ENCODE results near the gene SURF4.
"Not testable (repeated sequence)": the region's sequence is repeated elsewhere in the genome, so short reads cannot be mapped to it uniquely, and the experiment has no call there.

Gene SURF4

DNA sequence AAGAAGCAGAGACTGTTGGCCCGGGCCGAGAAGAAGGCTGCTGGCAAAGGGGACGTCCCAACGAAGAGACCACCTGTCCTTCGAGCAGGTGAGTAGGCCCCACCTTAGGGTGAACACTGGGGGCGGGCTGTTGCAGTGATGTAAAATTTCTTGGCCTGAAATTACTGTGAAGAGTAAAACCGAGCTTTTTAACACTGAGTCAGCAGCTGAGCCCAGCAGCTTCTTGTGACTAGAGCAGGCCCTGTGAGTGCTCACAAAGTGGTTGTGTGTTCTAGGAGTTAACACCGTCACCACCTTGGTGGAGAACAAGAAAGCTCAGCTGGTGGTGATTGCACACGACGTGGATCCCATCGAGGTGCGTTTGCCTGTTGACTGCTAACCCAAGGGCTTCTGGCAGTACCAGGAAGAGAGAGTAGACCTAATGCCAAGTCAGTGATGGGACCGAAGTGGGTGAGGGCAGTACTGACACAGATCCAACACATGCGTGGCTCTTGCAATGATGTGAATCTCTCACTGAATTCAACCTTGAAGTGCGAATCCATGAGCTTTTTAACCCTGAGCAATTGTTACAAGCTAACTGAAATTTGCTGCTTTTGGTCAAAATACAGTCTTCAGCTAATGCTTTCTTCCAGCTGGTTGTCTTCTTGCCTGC is 25.8 kb downstream of the SURF4 start:
- no peak for DNase-seq

DNA sequence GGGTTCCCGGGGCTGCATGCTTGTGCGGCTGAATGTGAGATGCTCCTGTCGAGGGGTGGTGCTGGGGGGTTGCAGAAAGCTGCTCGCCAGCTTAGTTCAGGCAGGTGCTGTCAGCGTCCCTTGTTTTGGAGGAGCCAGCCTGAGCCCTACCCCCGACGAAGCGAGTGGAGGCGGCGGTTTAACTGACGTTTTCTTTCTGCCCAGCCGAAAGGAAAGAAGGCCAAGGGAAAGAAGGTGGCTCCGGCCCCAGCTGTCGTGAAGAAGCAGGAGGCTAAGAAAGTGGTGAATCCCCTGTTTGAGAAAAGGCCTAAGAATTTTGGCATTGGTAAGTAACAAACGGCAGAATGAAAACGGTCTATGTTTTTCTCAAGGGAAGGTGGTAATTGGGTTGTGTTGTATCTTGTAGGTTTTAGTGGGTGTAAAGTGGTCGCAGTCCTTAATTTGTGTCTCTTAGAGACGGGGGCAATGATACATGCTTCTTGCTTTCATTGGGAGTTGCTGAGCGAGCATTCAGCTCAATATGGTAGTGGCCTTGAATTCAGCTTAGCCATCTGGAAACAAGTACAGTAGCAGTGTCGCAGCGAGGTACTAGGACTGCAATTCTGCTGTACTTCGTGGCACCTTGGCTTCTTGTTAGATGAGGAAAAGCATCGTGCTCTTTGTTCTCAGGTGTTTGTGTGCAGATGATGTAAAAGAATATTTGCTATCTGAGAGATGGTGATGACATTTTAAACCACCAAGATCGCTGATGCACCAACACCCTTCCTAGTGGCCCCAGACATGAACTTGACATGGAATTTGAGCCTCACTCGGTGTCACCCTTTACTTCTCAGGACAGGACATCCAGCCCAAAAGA is 26.9 kb downstream of the SURF4 start:
- no peak for DNase-seq

DNA sequence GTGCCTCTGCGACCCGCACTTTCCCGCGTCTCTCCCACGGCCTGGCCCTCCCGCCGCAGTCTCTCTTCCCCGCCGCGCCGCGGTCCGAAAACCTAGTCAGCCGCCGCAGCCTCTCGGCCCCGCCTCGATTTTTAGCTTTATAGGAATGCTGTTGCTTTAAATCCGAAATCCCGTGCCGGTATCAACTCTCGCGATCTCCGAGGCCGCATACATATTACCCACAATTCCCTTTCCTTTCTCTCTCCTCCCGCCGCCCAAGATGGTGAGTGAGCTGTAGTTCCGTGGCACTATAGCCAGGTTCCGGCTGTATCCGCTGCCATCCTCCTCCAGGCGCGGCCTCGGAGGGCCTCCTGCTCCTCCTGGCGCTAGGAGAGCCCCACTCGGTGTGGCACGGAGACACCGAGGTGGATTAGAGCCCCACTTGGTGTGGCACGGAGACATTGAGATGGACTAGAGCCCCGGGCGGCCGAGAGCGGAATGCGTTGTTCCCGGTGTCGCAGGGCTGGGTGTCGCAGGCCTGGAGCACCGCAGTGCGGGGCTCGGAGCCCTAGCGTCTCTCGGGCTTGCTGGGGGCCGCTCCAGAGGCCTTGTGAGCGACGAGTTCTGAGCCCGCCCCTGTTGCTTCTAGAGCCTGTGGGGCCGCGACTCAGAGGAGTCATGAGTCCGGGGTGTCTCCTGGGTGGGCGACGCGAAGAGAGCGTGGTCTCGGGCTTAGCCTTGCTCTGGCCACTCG is 27.7 kb downstream of the SURF4 start, which contains the start of the genes MED22 and RPL7A:
TSS of gene MED22 (minus strand) at position 147 of the 733 bp plus-strand sequence. CDS start 1,469 bp downstream, outside the sequence.
TSS of gene RPL7A (plus strand) at position 234 of the 733 bp plus-strand sequence. CDS start at position 260, 26 bp downstream.
- peak; percentile 95 for DNase-seq

DNA sequence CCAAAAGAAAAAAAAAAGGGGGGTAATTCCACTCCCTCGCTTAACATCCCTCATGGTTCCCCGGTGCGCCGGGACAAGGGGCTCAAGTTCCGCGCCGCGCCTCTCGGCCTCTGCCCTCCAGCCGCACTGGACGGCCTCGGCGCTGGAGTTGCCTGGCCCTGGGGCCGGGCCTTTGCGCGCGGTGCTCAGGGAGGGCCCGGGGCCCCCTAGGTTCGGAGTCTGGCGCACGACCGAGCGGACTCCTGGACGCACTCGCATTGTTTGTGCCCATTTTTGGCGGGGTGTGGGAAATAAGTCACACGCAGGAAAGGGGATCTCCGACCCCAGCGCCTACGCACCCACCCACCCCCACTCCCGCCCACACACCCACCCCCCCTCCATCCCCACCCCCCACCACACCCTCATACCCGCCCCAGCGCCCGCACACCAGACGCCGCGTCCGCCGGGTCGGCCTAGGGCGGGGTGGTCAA is 28.3 kb downstream of the SURF4 start:
- DNase-seq, result peak; percentile 68

DNA sequence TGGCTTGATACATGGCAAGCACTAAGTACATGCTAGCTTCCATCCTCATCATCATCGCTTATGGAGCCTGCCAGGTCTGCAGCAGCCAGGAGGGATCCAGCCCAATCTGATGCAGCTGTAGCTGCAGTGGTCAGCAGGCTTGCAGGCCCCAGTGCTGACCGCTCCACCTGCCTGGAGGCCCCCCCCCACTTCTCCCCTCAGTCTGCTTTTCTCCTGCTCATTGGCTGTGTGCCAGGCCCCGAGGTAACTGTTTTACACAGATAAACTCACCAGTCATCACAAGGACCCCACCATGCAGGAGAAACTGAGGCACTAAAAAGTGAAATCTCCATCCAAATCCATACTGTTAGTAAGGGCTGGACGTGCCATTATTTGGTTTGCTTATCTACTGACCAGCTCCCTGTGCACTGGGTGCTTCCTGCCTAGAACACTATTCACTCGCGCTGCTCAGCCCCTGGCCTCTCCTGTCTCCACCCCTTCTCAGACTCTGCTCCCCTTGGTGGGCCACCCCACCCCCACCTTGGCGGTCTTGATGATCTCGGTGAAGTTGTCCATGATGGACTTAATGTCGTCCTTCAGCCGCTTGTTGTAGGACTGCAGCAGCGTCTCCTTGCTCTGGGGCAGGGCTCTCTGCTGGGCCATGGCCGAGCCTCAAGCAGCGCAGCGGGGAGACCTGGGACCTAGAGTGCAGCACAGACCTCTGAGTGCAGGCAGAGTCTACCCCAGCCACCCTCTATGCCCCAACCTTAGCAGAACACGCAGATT is 29.7 kb downstream of the SURF4 start:
- DNase-seq, result no peak

DNA sequence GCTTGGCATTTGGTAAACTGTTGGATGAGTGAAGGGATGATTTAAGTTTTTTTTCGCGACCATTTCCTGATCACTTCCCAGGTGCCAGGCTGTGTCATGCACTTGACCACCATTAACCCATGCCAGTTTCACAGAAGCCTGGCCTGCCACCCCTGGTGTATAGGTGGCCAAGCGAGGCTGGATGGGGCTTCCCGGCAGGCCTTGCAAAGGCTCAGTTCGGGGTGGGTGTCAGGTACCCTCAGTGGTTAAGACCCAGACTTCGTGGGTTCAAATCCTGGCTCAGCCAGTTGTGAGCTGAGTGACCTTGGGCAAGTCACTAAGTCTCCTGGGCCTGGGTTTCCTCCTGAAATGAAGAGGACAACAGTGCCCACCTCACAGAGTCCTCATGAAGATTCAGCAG is 30.3 kb downstream of the SURF4 start:
- DNase-seq, result no peak

DNA sequence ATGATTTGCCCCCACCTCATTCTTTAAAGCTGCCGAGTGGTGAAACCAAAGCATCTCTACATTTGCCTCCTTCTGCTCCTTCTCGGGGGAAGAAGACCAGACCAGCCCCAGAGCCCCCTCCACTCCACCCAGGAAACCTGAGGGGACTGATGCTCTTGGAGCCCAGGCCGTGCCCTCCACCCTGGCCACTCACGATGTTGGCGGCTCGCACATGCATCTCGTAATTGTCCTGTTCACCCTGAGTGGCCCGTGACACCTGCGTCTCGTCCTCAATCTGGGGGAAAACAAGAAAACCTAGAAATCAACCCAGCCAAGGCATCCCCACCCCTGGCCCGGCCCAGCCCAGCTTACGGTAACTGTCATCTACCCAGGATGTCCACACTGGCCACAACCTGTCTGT is 30.9 kb downstream of the SURF4 start:
- no peak for DNase-seq

DNA sequence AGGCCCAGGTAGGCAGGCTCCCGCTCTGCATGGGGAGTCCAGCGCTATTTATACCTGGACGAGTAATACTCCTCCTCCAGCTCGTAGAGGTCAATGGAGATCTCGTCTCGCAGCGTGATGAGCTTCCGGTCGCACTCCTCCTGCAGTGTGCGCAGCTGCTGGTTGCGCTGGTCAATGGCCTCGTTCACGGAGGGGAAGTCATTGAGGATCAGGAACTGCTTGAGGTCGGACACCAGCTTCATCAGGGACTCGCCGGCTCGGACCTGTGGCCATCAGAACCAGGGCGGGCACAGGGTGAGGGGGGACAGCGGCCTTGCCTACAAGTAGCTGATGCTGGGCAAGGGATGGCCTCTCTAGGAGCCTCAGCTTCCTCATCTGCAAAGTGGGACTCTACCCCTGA is 31.8 kb downstream of the SURF4 start:
- no peak for DNase-seq

DNA sequence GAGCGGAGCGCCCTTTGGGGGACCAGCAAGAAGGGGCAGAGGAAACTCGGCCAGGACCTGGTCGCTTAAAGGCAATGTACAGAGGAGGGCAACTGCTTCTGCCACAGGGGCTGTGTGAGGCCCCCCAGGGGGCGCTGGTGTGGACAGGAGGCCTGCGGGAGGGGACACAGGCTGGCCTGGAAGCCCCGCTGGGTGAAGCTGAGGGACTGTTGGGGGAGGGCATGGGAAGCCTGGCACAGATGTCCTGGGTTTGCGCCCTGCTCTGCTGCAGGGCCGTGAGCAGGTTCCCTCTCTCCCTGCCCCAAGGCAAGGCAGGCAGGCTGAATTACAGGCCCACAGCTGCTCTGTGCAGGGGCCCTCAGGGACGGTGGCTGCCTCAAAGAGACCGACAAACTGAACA is 33.3 kb downstream of the SURF4 start:
- no peak for DNase-seq

DNA sequence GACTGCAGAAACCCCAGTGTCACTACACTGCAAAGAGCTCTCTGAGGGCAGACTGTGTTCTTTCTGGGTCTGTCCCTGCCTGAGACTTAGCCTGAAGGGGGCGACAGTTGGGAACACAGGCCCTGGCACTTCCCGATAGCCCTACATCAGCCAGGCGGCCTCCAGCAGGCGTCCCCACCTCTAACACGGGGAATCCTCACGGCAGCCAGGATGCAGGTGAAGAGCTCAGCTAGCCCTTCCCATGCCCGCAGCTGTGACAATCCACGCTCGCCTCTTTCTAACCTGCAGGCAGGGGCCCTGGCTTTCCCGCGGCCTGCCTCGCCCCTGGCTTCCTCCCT is 33.8 kb downstream of the SURF4 start:
- DNase-seq, result no peak

DNA sequence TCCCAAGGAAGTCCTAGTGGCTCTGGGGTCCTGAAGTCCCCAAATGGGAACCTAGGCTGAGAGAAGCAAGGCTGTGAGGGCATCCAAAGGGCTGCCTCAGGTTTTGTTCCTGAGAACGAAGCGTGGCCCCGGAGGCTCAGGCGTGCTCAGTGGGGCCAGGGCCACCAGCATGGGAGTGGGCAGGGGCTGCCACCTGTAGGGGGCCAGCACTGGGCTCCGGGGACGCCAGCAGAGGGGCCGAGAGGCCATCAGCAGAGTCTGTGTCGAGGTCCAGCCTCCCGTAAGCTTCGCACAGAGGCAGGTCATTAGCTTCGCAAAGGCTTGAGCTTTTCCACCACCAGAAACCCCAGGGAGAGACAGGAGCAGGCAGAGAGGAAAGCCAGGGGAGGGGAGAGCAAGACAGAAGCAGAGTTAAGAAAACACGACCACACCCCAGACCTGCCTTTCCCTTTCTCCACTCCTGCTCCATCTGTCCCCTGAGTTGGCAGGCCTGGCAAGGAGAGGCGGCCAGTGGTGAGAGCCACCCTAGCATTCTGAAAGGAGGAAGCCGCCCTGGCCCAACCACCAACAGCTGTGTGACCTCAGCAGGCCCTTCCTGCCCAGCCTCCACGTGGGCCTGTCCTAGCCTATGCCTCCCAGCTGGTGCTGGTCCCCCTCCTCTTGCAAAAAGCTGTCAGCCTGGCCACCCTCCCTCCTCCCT is 34.3 kb downstream of the SURF4 start:
- no peak for DNase-seq

DNA sequence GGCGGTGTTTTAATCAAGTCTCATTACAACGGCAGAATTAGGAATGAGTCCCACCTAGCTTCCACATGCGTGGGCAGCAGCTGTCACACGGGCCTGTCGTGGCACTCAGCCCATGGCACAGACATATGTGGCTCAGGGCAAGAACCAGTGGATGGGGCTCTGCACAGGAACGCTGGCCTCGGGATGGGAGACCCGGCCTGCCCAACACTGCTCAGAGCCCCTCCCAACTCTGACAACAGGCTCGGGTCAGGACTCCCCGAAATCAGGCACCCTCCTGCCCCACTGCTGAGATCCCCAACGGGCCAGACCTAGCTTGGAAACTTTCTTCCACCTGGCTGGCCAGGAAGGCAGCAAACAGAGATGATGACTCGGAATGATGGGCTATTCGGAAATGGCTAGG is 34.9 kb downstream of the SURF4 start:
- DNase-seq, result no peak

DNA sequence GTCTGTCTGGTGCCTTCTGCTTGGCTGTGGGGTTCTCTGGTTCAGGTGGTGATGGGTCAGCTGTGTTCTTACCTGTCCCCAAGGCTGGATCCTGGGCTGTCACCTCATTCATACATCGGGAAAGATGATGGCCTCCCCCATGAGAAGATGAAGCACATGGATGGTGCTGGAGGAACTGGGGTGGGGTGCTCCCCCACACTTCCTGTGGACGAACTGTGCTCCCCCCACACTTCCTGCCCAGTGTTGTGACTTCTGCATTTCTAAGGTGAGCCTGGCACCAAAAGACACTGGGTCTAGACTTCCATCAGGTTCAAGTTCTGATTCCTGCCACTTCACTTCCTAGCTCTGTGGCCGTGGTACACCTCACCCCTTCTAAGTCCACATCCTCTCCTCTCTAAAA is 35.6 kb downstream of the SURF4 start:
- no peak for DNase-seq

DNA sequence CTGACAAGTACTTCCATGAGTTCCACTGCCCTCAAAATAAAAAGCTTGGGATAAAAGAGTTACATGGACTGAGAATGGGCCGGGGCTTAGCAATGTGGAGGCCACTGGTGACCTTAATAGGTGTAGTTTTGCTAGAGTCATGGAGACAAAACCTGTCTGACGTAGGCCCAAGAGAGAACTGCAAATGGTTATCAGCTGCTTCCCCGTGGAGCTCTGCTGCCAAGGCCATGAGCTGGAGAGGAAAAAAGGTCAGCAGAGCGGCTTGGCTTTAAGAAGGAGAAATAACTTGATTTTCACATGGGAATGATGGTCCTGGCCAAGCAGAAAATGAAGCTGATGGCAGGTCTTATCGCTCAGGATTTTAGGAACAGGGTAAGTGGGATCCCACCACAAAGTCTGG is 36.2 kb downstream of the SURF4 start:
- no peak for DNase-seq

DNA sequence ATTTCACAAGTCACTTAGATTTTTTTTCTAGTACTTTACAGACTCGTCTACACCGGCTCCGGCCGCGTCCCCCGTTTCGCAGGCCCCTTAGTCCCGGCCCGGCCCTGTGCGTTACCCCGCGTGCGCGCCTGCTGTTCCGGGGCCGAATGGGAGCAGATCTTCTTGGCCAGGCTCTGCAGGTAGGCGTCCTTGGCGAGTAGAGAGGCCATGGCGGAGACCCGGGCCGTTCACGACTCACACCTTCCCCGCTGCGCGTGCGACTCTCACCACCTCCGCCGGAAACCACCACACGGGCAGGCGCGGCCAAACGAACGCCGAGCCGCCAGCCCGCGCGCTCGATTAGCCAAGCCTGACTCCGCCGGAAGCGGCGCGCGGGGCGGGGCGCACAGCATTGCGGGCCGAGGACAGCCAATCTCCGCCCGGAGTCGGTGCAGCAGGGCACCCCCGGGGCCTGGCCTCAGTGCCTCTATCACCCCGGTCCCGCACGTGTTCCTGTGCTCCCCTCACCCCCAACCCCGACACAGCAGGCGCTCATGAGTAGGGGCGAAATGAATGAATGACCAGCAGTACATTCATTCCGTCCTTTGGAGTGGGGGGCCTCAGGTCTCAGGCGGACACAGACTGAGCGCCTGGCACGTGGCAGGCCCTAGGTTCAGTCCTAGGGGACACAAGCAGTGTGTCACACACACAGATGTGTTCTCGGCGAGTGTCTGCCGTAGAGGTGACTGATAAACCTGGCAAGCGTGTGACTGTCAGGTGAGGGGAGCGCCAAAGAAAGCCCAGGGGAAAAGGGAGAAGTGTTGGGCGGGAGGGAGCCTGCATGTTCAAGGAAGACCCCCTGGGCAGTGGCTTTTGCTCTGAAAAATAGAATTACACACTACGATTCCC is 39.7 kb downstream of the SURF4 start, which contains the start of gene SURF6:
TSS of gene SURF6 (minus strand) at position 265 of the 888 bp plus-strand sequence. CDS start at position 209, 56 bp downstream.
- DNase-seq, result peak; percentile 94

DNA sequence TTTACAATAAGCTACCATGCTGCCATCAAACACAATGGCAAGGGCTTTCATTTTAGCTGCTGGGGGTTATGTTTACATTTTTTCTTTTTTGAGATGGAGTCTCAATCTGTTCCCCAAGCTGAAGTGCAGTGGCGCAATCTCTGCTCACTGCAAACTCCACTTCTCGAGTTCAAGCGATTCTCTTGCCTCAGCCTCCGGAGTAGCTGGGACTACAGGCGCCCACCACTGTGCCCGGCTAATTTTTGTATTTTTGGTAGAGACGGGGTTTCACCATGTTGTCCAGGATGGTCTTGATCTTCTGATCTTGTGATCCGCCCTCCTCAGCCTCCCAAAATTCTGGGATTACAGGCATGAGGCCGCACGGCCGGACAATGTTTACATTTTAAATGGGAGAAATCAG is 41.0 kb downstream of the SURF4 start:
- DNase-seq, result not testable (repeated sequence)

DNA sequence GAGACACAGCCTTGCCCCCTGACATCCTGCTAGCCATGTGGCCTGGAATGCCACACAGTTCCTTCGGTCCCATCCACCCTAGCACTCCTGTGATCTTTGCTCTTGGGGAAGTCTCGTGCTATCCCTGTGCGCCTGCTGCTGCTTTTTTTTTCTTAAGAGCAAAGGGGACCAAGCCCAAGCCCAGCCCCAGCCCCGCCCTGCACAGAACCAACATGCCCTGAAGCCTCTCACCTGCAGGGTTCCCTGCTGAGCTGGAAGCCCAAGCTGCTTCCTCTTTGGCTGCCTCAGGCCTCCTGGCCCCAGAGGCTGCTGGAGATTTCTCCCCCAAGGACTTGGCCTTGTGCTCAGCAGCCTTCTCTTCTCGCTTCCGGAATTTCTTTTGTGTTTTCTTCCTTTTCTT is 41.7 kb downstream of the SURF4 start:
- no peak for DNase-seq

DNA sequence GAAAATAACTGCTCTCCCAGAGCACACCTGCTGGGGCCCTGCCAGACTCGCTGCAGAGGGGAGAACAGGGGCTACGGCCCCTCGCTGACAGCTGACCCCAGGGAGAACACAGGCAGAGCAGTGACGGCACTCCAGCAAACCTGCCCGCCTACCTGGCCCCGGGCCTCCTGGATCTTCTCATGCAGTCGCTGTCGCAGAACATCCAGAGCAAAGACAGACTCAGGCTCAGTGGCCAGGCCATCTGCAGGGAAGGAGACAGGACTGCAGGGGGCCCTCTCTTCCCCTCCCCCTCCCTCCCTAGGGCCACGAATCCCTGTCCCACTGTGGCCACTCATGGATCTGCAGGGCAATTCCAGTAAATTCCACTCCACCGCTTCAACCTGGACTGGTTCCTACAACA is 42.3 kb downstream of the SURF4 start:
- no peak for DNase-seq

DNA sequence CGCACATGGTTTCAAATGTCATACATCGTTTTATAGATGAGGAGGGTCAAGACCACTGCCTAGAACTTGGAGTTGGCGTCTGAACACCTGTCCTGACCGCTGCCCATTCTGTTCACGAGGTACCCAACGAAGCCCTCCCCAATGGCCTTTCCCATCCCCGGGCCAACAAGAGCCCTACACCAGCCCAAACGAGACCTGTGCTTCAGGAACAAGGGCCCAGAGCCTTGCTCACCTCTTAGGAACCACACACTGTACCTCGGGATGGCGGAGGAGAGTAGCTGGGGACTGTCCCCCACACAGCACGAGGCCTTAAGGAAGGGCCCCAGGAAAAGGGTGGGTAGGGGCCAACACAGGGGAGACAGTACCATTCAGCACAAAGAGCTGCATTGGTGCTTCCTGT is 42.8 kb downstream of the SURF4 start:
- no peak for DNase-seq

DNA sequence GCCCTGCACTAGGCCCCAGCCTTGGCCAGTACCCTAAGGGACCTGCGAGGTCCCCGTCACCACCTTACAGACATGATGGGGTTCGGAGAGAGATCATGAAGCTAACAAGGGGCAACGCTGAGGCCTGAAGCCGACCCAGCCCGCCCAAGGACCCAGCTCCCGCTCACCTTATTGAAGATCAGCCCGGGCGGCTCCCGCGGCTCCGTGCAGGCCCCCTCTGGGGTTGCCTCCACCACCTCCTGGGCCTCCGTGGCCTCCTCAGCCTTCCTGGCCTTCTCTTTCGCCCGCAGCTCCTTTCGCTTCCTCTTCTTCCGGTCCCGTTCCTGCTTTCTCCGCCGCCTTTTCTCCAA is 43.5 kb downstream of the SURF4 start:
- no peak for DNase-seq
